Myocyte (in vitro differentiated cells): Measurements from ENCODE around the gene CRYBA1. TPM values are rescaled to one million over a fixed set of nuclear protein-coding genes. Genes with fewer than 3 reads are reported as not detected.
"Not testable (repeated sequence)": the region's sequence is repeated elsewhere in the genome, so short reads cannot be mapped to it uniquely, and the experiment has no call there.

Experiments
- DNase-seq: peaks from one replicate; pipeline ENCODE4 v3.0.0-alpha.2; 2012; ENCODE audit warnings: low read depth
- total RNA-seq: library from RNA; depleted of rRNA; stranded (reverse); fragments of >200 nt; gene quantifications from 2 replicates; pipeline ENCODE4 v1.2.3, GENCODE V29; 2014

CRYBA1 gene
- total RNA-seq, 1 donor from 2014 or later: not detected

DNA sequence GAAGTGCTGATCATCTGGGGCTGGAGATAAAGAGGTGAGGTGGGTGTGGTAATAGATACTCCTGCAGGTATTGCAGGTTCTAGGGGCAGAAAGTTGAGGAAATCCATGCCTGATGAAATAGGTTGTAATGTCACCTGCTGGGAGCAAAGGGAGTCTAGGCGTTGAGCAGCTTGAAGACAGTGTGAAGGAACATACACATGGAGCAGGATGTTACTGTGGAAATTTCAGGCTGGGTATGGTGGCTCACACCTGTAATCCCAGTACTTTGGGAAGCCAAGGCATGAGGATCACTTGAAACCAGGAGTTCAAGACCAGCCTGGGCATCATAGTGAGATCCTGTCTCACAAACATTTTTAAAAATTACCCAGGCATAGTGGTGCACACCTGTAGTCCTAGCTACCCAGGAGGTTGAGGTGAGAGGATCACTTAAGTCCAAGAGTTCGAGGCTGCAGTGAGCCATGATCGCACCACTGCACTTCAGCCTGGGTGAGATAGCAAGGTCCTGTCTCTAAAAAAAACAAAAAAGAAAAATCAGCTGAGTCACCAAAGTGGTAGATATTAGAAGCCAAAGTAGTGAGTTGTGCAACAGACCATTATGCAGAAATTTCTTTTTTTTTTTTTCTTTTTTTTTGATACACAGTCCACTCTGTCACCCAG lies 9.1 kb upstream of the CRYBA1 start:
- DNase-seq: no peak

GRCh38 chr17:29238133-29238850 lies 8.4 kb upstream of the CRYBA1 start:
- peak; percentile 40 for DNase-seq

DNA sequence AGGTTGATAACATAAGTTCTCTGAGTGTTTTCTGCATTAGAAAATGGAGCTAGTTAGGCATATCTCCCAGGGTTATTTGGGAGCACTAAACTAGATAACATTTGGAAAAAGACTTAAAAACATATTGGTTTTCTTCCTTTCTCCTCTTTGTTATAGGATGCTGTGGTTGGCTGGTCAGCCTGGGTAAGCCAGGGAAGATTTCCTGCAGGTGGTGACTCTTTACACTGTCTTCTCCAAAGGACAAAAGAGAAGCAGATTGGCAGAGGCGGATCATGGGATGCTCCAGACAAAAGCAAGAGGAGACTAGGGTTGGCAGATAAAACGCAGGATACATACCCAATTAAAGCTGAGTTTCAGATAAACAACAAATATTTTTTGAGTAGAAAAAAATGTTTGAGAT lies 6.2 kb upstream of the CRYBA1 start:
- no peak for DNase-seq

- peak; percentile 73 for DNase-seq
Measured at GRCh38 chr17:29240968-29241963, 5.4 kb upstream of the CRYBA1 start.

DNA sequence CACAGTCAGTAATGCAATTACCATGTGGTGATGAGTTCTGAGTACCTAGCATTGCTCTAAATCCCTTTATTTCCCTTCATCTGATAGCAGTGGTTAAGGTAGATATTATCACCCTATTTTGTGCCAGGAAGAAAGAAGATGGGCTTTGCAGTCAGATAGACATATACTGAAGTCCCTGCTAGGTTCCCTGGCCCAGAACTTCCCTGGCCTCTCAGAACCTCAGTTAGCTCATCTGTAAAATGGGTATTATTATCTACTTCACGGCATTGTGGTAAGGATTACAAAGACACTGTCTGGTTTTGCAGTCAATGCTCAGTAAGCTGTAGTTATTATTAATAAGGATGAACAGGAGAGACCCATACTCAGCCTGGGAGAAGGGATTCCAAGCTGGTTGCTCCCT lies 4.6 kb upstream of the CRYBA1 start:
- DNase-seq: no peak

DNA sequence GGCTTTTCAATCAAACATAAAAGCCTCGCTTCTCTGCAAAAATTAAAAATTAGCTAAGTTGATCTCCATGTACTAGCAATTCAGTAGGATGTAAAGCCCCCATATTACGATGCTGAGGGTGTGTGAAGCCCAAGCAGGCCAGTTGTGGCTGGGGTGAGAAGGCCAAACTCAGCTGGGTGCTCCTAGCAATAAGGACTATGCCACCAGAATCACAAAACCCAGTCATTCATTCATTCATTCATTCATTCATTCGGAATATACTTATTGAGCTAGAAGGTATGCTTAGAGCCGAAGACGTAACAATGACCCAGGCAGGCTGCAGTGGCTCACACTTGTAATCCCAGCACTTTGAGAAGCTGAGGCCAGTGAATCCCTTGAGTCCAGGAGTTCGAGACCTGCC lies 3.9 kb upstream of the CRYBA1 start:
- no peak for DNase-seq

DNA sequence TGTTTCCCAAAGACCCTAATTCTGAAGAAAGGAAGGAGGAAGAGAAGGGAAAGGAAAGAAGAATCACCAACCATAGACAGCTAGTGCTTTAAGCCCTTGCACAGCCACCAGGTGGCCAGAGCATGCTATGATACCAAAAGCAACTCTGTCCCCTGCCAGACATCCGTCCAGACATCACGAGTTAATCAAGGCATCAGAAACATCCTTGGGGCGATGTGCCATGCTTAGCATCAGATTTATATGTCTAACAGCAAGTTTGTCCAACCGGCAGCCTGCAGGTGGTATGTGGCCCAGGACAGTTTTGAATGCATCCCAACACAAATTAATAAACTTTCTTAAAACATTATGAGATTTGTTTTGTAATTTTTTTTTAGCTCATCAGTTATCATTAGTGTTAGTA lies 2.9 kb upstream of the CRYBA1 start:
- DNase-seq: no peak

- no peak for DNase-seq
Measured at GRCh38 chr17:29245401-29245800, 1.3 kb upstream of the CRYBA1 start.

- DNase-seq: no peak
Measured at GRCh38 chr17:29247219-29247618, 560 bp downstream of the CRYBA1 start.

GRCh38 chr17:29248845-29249244 lies 2.2 kb downstream of the CRYBA1 start:
- no peak for DNase-seq

- no peak for DNase-seq
Measured at GRCh38 chr17:29250666-29251065, 4.0 kb downstream of the CRYBA1 start.

GRCh38 chr17:29251184-29251583 lies 4.5 kb downstream of the CRYBA1 start:
- no peak for DNase-seq

DNA sequence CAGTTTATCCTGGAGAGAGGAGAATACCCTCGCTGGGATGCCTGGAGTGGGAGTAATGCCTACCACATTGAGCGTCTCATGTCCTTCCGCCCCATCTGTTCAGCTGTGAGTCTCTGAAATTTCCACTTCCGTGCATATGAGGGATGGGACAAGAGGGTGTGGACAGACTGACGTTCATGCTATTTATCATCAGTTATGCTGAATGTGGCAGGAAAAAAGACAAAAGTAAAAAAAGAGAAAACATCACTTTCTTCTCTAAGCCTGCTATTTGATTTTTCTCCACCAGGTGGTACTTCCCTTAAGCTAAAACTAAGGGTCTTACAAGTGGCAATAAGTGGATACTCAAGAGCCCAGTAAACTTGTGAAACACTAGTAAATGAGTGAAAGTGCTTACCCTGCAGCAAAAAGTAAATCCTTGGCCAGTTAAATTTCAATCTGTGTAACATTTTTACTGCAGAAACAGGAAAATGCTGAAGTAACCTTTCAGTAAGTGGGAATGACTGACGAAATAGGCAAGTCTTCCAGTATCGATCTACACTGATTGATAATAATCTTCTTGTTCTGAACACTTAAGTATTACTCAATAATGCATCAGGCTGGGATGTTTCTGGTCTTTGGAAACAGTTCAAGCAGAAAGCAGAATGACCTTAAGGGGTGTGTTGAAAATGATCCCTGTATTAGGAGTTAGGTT lies 5.6 kb downstream of the CRYBA1 start:
- peak; percentile 54 for DNase-seq

DNA sequence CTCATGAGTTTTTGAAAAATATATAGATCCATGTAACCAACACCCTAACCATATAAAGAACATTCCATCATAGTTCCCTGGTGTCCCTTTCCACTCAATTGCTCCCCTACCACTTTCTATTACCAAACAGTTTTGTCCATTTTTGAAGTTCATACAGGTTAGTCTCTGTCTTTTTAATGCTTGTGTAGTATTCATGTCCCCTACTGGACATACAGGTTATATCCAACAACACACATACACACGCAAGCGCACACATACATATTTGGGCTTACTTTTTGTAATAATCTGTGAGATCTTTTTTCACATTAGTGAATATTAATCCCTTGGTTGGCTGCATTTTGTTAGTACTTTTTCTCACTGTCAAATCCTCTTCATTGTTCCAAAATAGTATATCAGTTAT lies 6.4 kb downstream of the CRYBA1 start:
- DNase-seq: no peak

- DNase-seq: no peak
Measured at GRCh38 chr17:29255926-29256522, 9.4 kb downstream of the CRYBA1 start.

DNA sequence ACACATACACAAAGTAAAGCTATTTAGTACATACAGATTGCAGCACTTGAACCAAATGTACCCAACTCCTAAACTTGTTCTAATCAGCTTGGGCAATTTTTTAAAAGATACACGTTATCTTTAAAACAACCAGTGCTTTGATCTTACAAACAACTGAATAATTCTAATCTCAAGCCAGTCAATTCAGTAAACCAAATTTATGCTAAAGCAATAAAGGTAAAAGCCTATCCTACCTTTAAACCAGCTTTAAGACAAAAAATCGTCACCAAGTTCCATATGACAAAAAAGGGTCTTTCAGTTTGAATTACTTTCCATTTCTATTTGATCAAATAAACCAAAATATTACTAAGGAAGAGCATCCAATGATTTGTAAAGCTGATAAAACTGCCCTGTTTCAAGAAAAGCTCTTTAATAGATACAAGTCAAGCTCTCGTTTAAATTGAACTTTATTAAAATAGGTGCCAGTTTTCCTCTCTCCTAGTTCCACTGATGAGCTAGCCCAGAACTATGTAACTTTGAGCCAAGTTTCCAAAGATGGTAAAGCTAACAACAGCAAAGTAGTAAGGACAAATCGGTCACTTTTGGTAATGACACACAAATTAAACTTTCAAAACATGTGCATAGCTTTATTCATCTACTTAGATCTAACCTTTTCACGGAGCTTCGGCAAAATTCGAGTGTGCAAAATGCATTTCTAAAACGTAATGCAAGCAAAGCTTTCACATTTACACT lies 10.2 kb downstream of the CRYBA1 start:
- DNase-seq: no peak

DNA sequence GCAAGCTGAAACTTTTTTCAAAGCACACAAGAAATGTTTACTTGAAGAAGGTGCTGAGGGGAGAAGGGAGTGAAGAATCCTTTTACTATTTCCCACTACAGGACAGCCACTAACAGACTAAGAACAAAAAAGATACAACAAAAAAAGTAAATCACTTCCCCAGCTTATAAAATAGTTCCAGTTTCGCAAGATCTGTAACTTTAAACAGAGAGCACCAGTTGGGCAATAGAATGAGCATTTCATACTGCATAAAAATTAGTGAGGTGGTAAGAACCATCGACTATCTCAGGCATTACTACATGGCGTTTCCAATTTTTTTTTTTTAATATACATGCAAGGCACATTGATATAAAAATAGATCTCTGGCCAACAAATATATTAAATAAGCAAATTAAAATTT lies 11.1 kb downstream of the CRYBA1 start:
- DNase-seq: no peak

- no peak for DNase-seq
Measured at GRCh38 chr17:29263916-29264315, 17.3 kb downstream of the CRYBA1 start.

GRCh38 chr17:29271980-29272379 lies 25.3 kb downstream of the CRYBA1 start:
- DNase-seq: not testable (repeated sequence)

DNA sequence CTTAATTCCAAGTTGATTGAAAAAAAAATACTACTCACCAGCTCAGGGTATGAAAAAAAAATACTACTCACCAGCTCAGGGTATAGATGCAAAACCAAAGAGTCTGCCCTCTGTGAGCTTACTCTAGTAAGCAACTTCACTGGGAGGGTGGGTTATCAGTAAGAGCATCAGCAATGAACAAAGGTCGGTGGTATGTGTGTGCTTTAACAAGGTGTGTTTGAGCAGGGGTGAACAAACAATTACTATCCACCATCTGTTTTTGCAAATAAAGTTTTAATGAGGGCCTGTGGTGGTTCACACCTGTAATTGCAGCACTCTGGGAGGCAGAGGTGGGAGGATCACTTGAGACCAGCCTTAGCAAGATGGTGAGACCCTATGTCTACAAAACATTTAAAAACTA lies 27.3 kb downstream of the CRYBA1 start:
- no peak for DNase-seq
